Mesenchymal stem cell (in vitro differentiated cells and primary cell): ENCODE results near the gene NCF4.

Experiments used
- DNase-seq: peaks from one replicate; pipeline ENCODE4 v3.0.0-alpha.2; 2013
- H2AFZ ChIP-seq: one replicate; pipeline ENCODE4 v1.6.1; 2013; ENCODE audit warnings: low read depth, mild to moderate bottlenecking, control low read depth, inconsistent platforms, low read length, moderate library complexity
- H2AK5ac ChIP-seq: 2 replicates; pipeline ENCODE4 v1.6.1; 2013; ENCODE audit warnings: low read length, moderate library complexity, mild to moderate bottlenecking, inconsistent platforms; ENCODE audit not compliant: severe bottlenecking
- H2BK120ac ChIP-seq: one replicate; pipeline ENCODE4 v1.6.1; 2013; ENCODE audit warnings: low read depth, mild to moderate bottlenecking, inconsistent platforms, low read length, moderate library complexity
- H2BK12ac ChIP-seq, 2 experiments: one replicate each; pipeline ENCODE4 v1.6.1; 2013; ENCODE audit warnings: inconsistent platforms in 2 of 2, low read length in 2 of 2, mild to moderate bottlenecking in 2 of 2, moderate library complexity in 2 of 2, control low read depth in 1 of 2
- H2BK15ac ChIP-seq: one replicate; pipeline ENCODE4 v1.6.1; 2013; ENCODE audit warnings: mild to moderate bottlenecking, low read depth, inconsistent platforms; ENCODE audit not compliant: poor library complexity, severe bottlenecking
- H2BK5ac ChIP-seq: 2 replicates; pipeline ENCODE4 v1.6.1; 2013; ENCODE audit warnings: low read depth, mild to moderate bottlenecking, low read length, control low read depth, inconsistent platforms; ENCODE audit not compliant: poor library complexity, severe bottlenecking
- H3K14ac ChIP-seq, 2 experiments: one replicate each; pipeline ENCODE4 v1.6.1; 2013; ENCODE audit warnings: inconsistent platforms in 2 of 2, low read length in 2 of 2, control low read depth in 1 of 2, mild to moderate bottlenecking in 1 of 2, moderate library complexity in 1 of 2
- H3K18ac ChIP-seq, 2 experiments: one replicate each; pipeline ENCODE4 v1.6.1; 2013; ENCODE audit warnings: inconsistent platforms in 2 of 2, low read length in 2 of 2, control low read depth in 1 of 2, low read depth in 1 of 2, mild to moderate bottlenecking in 1 of 2
- H3K23ac ChIP-seq, 2 experiments: one replicate each; pipeline ENCODE4 v1.6.1; 2013; ENCODE audit warnings: inconsistent platforms in 2 of 2, low read length in 2 of 2, mild to moderate bottlenecking in 2 of 2, moderate library complexity in 2 of 2, control low read depth in 1 of 2
- H3K27ac ChIP-seq: 2 replicates; pipeline ENCODE4 v1.5.1; 2013; ENCODE audit warnings: mild to moderate bottlenecking, moderate library complexity, low read length, control low read depth, inconsistent platforms; ENCODE audit not compliant: poor library complexity, severe bottlenecking
- H3K27me3 ChIP-seq, 2 experiments: 2 replicates each; pipeline versions ENCODE4 v1.6.1 to v1.7.0; 2013; ENCODE audit warnings: low read length in 2 of 2, mild to moderate bottlenecking in 2 of 2, moderate library complexity in 2 of 2, control low read depth in 1 of 2, inconsistent platforms in 1 of 2; ENCODE audit not compliant: control insufficient read depth in 1 of 2, insufficient read depth in 1 of 2
- H3K36me3 ChIP-seq, 2 experiments: 2 replicates each; pipeline versions ENCODE4 v1.6.1 to v1.7.0; 2013; ENCODE audit warnings: low read length in 2 of 2, control low read depth in 1 of 2, inconsistent platforms in 1 of 2, low read depth in 1 of 2, mild to moderate bottlenecking in 1 of 2; ENCODE audit not compliant: insufficient read depth in 2 of 2, control insufficient read depth in 1 of 2
- H3K4ac ChIP-seq, 2 experiments: one replicate each; pipeline ENCODE4 v1.6.1; 2013; ENCODE audit warnings: inconsistent platforms in 2 of 2, low read length in 2 of 2, mild to moderate bottlenecking in 2 of 2, moderate library complexity in 2 of 2, control low read depth in 1 of 2, low read depth in 1 of 2
- H3K4me1 ChIP-seq: 2 replicates; pipeline ENCODE4 v1.6.1; 2013; ENCODE audit warnings: low read depth, low read length, control low read depth; ENCODE audit not compliant: control insufficient read depth, insufficient read depth
- H3K4me2 ChIP-seq: 2 replicates; pipeline ENCODE4 v1.6.1; 2013; ENCODE audit warnings: low read length, mild to moderate bottlenecking, inconsistent platforms; ENCODE audit not compliant: poor library complexity, severe bottlenecking
- H3K4me3 ChIP-seq, 2 experiments: 2 replicates each; pipeline versions ENCODE4 v1.5.1 to v1.7.0; 2013; ENCODE audit warnings: low read length in 2 of 2, mild to moderate bottlenecking in 2 of 2, control low read depth in 1 of 2, low read depth in 1 of 2; ENCODE audit not compliant: insufficient read depth in 1 of 2
- H3K79me1 ChIP-seq: replicated peaks from 2 replicates; pipeline ENCODE4 v1.6.1; 2013; ENCODE audit warnings: mild to moderate bottlenecking, control low read depth, low read length, inconsistent platforms; ENCODE audit not compliant: poor library complexity, severe bottlenecking
- H3K9ac ChIP-seq: 2 replicates; pipeline ENCODE4 v1.7.0; 2013; ENCODE audit warnings: mild to moderate bottlenecking, low read length, moderate library complexity
- H3K9me3 ChIP-seq: 2 replicates; pipeline ENCODE4 v1.7.0; 2013; ENCODE audit warnings: mild to moderate bottlenecking, low read length; ENCODE audit not compliant: control insufficient read depth
- H4K8ac ChIP-seq: one replicate; pipeline ENCODE4 v1.6.1; 2013; ENCODE audit warnings: inconsistent platforms, mild to moderate bottlenecking, low read length, moderate library complexity
- H4K91ac ChIP-seq: one replicate; pipeline ENCODE4 v1.6.1; 2013; ENCODE audit warnings: mild to moderate bottlenecking, low read length, inconsistent platforms
- WGBS: methylation state at CpG from one replicate; pipeline ENCODE4 v1.1.7; 2013; ENCODE audit warnings: mixed read lengths; 5-methylcytosine and 5-hydroxymethylcytosine counted together

NCF4 gene

DNA sequence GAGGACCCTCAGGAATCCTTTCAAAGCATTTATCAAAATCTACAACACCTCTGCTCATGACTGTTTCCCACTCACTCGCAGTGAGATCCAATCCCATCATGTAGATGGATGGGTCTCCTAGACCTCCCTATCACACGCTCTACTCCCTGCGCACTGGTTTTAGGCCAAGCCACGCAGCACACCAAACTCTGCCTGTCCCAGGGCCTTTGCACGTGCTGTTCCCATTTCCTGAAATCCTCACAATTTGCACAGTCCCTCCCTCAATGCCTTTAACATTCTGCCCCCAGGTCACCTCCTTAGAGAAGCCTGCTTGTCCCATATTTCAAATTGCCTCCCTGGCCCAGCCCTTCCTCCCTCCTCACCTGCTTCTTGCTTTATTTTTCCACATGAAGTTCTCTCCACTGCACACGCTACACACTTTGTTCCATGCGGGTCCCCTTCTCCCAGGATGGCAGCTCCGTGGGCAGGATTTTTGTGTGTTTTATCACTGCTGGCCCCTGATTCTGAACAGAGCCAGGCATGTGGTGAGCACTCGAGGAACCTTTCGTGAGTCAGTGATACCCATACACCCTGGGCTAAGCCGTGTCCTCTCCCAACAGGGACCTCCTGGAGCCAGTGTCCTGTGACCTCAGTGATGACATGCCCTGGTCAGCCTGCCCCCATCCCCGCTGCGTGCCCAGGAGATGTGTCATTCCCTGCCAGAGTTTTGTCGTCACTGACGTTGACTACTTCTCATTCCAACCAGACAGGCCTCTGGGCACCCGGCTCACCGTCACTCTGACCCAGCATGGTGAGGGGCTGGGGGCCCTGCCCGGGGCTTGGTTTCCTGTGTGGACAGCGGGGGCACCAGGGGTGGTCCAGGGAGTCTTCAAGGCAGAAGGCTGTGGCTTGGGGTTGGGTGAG lies 64.8 kb downstream of the NCF4 start:
- Histone ChIP-seq H3K9ac (no peak overlapping the region), H3K36me3 (no peaks in the 10 kb centered on the region), H3K79me1 (no peaks in the 10 kb centered on the region), H3K4ac (no peak overlapping the region), H3K18ac (no peak overlapping the region), H2BK12ac (no peak overlapping the region), H2BK120ac (no peak overlapping the region), H3K27me3 (peaks cover 78 to 87% of the 10 kb centered on the region in 2 experiments), H3K4me1 (peaks cover 6% of the 10 kb centered on the region), H4K8ac (no peak overlapping the region), H3K27ac (no peak overlapping the region), H3K4me2 (no peak overlapping the region), H4K91ac (no peak overlapping the region), H3K14ac (no peak overlapping the region), H3K9me3 (no peaks in the 10 kb centered on the region), H2AK5ac (no peak overlapping the region), H2AFZ (no peak overlapping the region), H3K23ac (no peak overlapping the region), H3K4me3 (no peak overlapping the region), H2BK5ac (no peak overlapping the region), H2BK15ac (no peak overlapping the region)
- 84% methylated on average over 19 of the region's 19 CpGs for WGBS
- no peak for DNase-seq

DNA sequence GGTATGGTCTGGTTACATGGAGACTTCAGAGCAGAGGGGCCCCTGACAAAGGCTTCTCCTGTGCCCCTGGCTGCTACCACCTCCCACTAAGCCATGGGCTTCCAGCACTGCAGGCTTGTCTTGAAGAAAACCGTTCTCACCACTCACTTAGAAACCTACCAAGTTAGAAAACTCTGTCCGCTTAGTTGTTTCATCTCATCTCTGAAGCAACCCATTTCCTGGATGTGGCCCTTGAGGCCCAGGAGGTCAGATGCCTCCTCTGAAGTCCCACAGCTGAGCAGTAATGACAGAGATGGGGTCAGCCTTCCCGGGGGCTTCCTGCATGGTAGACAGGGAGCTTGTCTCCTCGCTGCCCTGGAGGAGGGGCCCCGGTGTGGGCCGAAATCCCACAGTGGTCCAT lies 65.5 kb downstream of the NCF4 start:
- Histone ChIP-seq H3K9ac (no peak overlapping the region), H4K8ac (no peak overlapping the region), H3K4ac (no peak overlapping the region), H2BK12ac (no peak overlapping the region), H3K79me1 (no peaks in the 10 kb centered on the region), H3K27ac (no peak overlapping the region), H3K4me3 (no peak overlapping the region), H4K91ac (no peak overlapping the region), H2BK120ac (no peak overlapping the region), H3K18ac (no peak overlapping the region), H3K4me2 (no peak overlapping the region), H3K9me3 (no peaks in the 10 kb centered on the region), H2AK5ac (no peak overlapping the region), H2BK15ac (no peak overlapping the region), H3K23ac (no peak overlapping the region), H3K27me3 (peaks cover 82 to 88% of the 10 kb centered on the region in 2 experiments), H3K36me3 (no peaks in the 10 kb centered on the region), H3K14ac (no peak overlapping the region), H2BK5ac (no peak overlapping the region), H2AFZ (no peak overlapping the region), H3K4me1 (peaks cover 6% of the 10 kb centered on the region)
- 84% methylated on average over 6 of the region's 6 CpGs for WGBS
- no peak for DNase-seq

DNA sequence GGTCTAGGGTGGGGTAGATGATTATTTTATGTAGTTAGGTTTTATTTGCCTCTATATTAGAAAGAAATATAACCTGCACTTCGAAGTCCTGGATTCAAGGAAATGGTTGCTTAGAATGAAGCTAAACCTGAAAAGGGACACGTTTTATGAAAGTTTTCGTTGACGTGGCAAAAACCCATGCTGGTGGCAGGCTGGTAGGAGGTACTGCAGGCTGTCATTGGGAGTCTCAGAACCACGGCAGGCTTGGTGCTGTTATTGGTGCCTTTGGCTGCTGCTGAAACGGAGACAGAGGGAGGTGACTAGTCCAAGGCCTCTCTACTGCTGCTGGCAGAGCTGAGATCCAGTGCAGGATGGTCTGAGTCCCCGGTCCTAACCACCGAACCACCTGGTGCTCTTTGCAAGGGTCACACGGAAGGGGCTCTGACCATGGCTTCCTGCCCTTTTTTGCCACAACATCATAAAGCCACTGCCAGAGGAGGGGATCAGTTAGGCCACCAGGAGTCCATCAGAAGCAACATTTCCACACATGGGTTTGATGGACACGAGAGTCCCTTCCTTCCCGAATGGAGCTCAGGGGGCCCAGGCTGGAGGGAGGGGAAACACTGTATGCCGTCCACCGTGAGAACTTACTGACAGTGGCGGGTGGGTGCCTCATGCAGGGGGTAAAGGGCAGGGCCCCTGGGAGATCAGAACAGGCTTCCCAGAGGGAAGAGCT lies 66.1 kb downstream of the NCF4 start:
- H3K9me3 ChIP-seq, result no peaks in the 10 kb centered on the region
- no peaks in the 10 kb centered on the region for H3K79me1 ChIP-seq
- H3K9ac ChIP-seq, result no peak overlapping the region
- H4K8ac ChIP-seq, result no peak overlapping the region
- H3K23ac ChIP-seq, result no peak overlapping the region
- no peak overlapping the region for H3K18ac ChIP-seq
- H3K4me3 ChIP-seq, result no peak overlapping the region
- no peak overlapping the region for H2BK5ac ChIP-seq
- no peak overlapping the region for H2BK120ac ChIP-seq
- H3K4me1 ChIP-seq, result peaks cover 6% of the 10 kb centered on the region
- H2AK5ac ChIP-seq, result no peak overlapping the region
- no peak overlapping the region for H2BK15ac ChIP-seq
- H3K27ac ChIP-seq, result no peak overlapping the region
- no peak overlapping the region for H3K14ac ChIP-seq
- H2AFZ ChIP-seq, result no peak overlapping the region
- H3K36me3 ChIP-seq, result no peaks in the 10 kb centered on the region
- H3K4ac ChIP-seq, result no peak overlapping the region
- DNase-seq, result no peak
- H3K4me2 ChIP-seq, result no peak overlapping the region
- no peak overlapping the region for H2BK12ac ChIP-seq
- H4K91ac ChIP-seq, result no peak overlapping the region
- peaks cover 80 to 88% of the 10 kb centered on the region in 2 experiments for H3K27me3 ChIP-seq
- 79% methylated on average over 14 of the region's 14 CpGs for WGBS
